Progenitor cell of endocrine pancreas (in vitro differentiated cells): ENCODE results near the gene PLCD3. TPM values are rescaled to one million over a fixed set of nuclear protein-coding genes. Genes with fewer than 3 reads are reported as not detected.

ENCODE experiments used
- DNase-seq: peaks from one replicate; pipeline ENCODE4 v3.0.0; 2021; ENCODE audit warnings: low spot score; ENCODE audit not compliant: unreplicated experiment
- H3K27ac Mint-ChIP-seq: 2 replicates; pipeline ENCODE4 v1.8.0; 2021; ENCODE audit warnings: mild to moderate bottlenecking, moderate library complexity, mixed read lengths
- H3K27me3 Mint-ChIP-seq: 2 replicates; pipeline ENCODE4 v1.8.0; 2021; ENCODE audit warnings: mixed read lengths
- H3K36me3 Mint-ChIP-seq: 2 replicates; pipeline ENCODE4 v1.8.0; 2022; ENCODE audit warnings: mixed read lengths; ENCODE audit not compliant: insufficient read depth
- H3K4me1 Mint-ChIP-seq: 2 replicates; pipeline ENCODE4 v1.8.0; 2021; ENCODE audit warnings: low read depth, mixed read lengths
- H3K4me3 Mint-ChIP-seq: 2 replicates; pipeline ENCODE4 v1.8.0; 2021; ENCODE audit warnings: low read depth, mild to moderate bottlenecking, moderate library complexity, mixed read lengths
- H3K9me3 Mint-ChIP-seq: 2 replicates; pipeline ENCODE4 v1.8.0; 2021; ENCODE audit warnings: low read depth, mixed read lengths
- CTCF ChIP-seq: fragments of 200-600 bp; sonication (generic); IDR thresholded peaks from one replicate; pipeline ENCODE4 v1.5.0; 2021; ENCODE audit warnings: antibody characterized with exemption, mild to moderate bottlenecking; ENCODE audit not compliant: unreplicated experiment
- total RNA-seq: library from RNA; stranded (reverse); gene quantifications from 2 replicates; pipeline ENCODE4 v1.2.1, GENCODE V29; 2021

PLCD3 gene
- total RNA-seq, 1 donor from 2014 or later = 26.7 TPM

- Mint-ChIP-seq H3K27me3 (no peaks in the 10 kb centered on the region), H3K4me1 (peaks cover 3% of the 10 kb centered on the region), H3K36me3 (peaks cover 5% of the 10 kb centered on the region), H3K4me3 (no peak overlapping the region), H3K9me3 (no peaks in the 10 kb centered on the region), H3K27ac (no peak overlapping the region)
- no peak for TF ChIP-seq CTCF
- DNase-seq = no peak
These were observed 6.7 kb upstream of the PLCD3 start for GRCh38 chr17:45138911-45139532.

GRCh38 chr17:45137561-45138305 lies 5.4 kb upstream of the PLCD3 start:
- no peak overlapping the region for H3K27ac Mint-ChIP-seq
- H3K4me1 Mint-ChIP-seq = peaks cover 3% of the 10 kb centered on the region
- no peak for DNase-seq
- H3K9me3 Mint-ChIP-seq = no peaks in the 10 kb centered on the region
- TF ChIP-seq CTCF = no peak
- H3K36me3 Mint-ChIP-seq = peaks cover 5% of the 10 kb centered on the region
- H3K4me3 Mint-ChIP-seq = no peak overlapping the region
- H3K27me3 Mint-ChIP-seq = no peaks in the 10 kb centered on the region

- peaks cover 3% of the 10 kb centered on the region for H3K4me1 Mint-ChIP-seq
- no peak for DNase-seq
- peak overlapping the region; percentile 75 for H3K4me3 Mint-ChIP-seq
- H3K9me3 Mint-ChIP-seq = no peaks in the 10 kb centered on the region
- no peak for TF ChIP-seq CTCF
- H3K27me3 Mint-ChIP-seq = no peaks in the 10 kb centered on the region
- H3K27ac Mint-ChIP-seq = no peak overlapping the region
- peaks cover 5% of the 10 kb centered on the region for H3K36me3 Mint-ChIP-seq
These were observed 4.7 kb upstream of the PLCD3 start for GRCh38 chr17:45136846-45137560.

- TF ChIP-seq CTCF = no peak
- Mint-ChIP-seq H3K9me3 (no peaks in the 10 kb centered on the region), H3K4me1 (peaks cover 3% of the 10 kb centered on the region), H3K4me3 (peak overlapping the region; percentile 75), H3K36me3 (peaks cover 5% of the 10 kb centered on the region), H3K27me3 (no peaks in the 10 kb centered on the region), H3K27ac (no peak overlapping the region)
- no peak for DNase-seq
These were observed 3.9 kb upstream of the PLCD3 start for GRCh38 chr17:45135978-45136791.
